Stimulated activated naive CD8-positive, alpha-beta T cell treated with anti-CD3 and anti-CD28 coated beads, Interleukin-15, Interleukin-2, amounts not matched to agents 100 ng/mL and 50 ng/mL, for 24 hours (primary cell): ENCODE measurements around the gene SLIT3.

ENCODE experiments used
- H3K27ac Mint-ChIP-seq: one replicate; pipeline ENCODE4 v1.8.0; 2021; ENCODE audit warnings: mild to moderate bottlenecking, mixed read lengths
- H3K27me3 Mint-ChIP-seq: one replicate; pipeline ENCODE4 v1.8.0; 2021; ENCODE audit warnings: mixed read lengths
- H3K36me3 Mint-ChIP-seq: one replicate; pipeline ENCODE4 v1.8.0; 2021; ENCODE audit warnings: low read depth, mixed read lengths
- H3K4me1 Mint-ChIP-seq: one replicate; pipeline ENCODE4 v1.8.0; 2021; ENCODE audit warnings: low read depth, mixed read lengths
- H3K4me3 Mint-ChIP-seq: one replicate; pipeline ENCODE4 v1.8.0; 2021; ENCODE audit warnings: mild to moderate bottlenecking, mixed read lengths
- H3K9me3 Mint-ChIP-seq: one replicate; pipeline ENCODE4 v1.8.0; 2021; ENCODE audit warnings: mixed read lengths

The SLIT3 gene

GRCh38 chr5:169099801-169100734 is 200.9 kb downstream of the SLIT3 start:
- Mint-ChIP-seq H3K9me3 (no peaks in the 10 kb centered on the region), H3K27me3 (no peaks in the 10 kb centered on the region), H3K4me1 (no peaks in the 10 kb centered on the region), H3K27ac (no peak overlapping the region), H3K36me3 (no peaks in the 10 kb centered on the region), H3K4me3 (no peak overlapping the region)

- H3K4me3 Mint-ChIP-seq: no peak overlapping the region
- H3K36me3 Mint-ChIP-seq: no peaks in the 10 kb centered on the region
- H3K4me1 Mint-ChIP-seq: no peaks in the 10 kb centered on the region
- H3K27ac Mint-ChIP-seq: no peak overlapping the region
- no peaks in the 10 kb centered on the region for H3K27me3 Mint-ChIP-seq
- H3K9me3 Mint-ChIP-seq: no peaks in the 10 kb centered on the region
Measured at GRCh38 chr5:169098331-169099121, 202.4 kb downstream of the SLIT3 start.

GRCh38 chr5:169097374-169098326 is 203.3 kb downstream of the SLIT3 start:
- no peak overlapping the region for H3K27ac Mint-ChIP-seq
- H3K36me3 Mint-ChIP-seq: no peaks in the 10 kb centered on the region
- H3K4me1 Mint-ChIP-seq: no peaks in the 10 kb centered on the region
- no peak overlapping the region for H3K4me3 Mint-ChIP-seq
- no peaks in the 10 kb centered on the region for H3K9me3 Mint-ChIP-seq
- H3K27me3 Mint-ChIP-seq: no peaks in the 10 kb centered on the region

- no peak overlapping the region for H3K27ac Mint-ChIP-seq
- H3K9me3 Mint-ChIP-seq: no peaks in the 10 kb centered on the region
- H3K36me3 Mint-ChIP-seq: no peaks in the 10 kb centered on the region
Measured at GRCh38 chr5:169095976-169096375, 205.0 kb downstream of the SLIT3 start.

GRCh38 chr5:169095410-169095960 is 205.5 kb downstream of the SLIT3 start:
- H3K27ac Mint-ChIP-seq: no peak overlapping the region
- H3K4me1 Mint-ChIP-seq: no peaks in the 10 kb centered on the region
- H3K27me3 Mint-ChIP-seq: no peaks in the 10 kb centered on the region
- no peaks in the 10 kb centered on the region for H3K36me3 Mint-ChIP-seq
- H3K9me3 Mint-ChIP-seq: no peaks in the 10 kb centered on the region
- no peak overlapping the region for H3K4me3 Mint-ChIP-seq

More at GRCh38 chr5:169095976-169096375, 205.0 kb downstream of the SLIT3 start:
- Mint-ChIP-seq H3K27me3 (no peaks in the 10 kb centered on the region), H3K4me3 (no peak overlapping the region), H3K4me1 (no peaks in the 10 kb centered on the region)

- Mint-ChIP-seq H3K27ac (no peak overlapping the region), H3K27me3 (no peaks in the 10 kb centered on the region), H3K9me3 (no peaks in the 10 kb centered on the region), H3K36me3 (no peaks in the 10 kb centered on the region), H3K4me1 (no peaks in the 10 kb centered on the region), H3K4me3 (no peak overlapping the region)
Measured at GRCh38 chr5:169094586-169095409, 206.1 kb downstream of the SLIT3 start.

GRCh38 chr5:169091396-169091980 is 209.5 kb downstream of the SLIT3 start:
- Mint-ChIP-seq H3K4me1 (no peaks in the 10 kb centered on the region), H3K27me3 (no peaks in the 10 kb centered on the region), H3K27ac (no peak overlapping the region), H3K4me3 (no peak overlapping the region), H3K9me3 (no peaks in the 10 kb centered on the region), H3K36me3 (no peaks in the 10 kb centered on the region)

- H3K4me3 Mint-ChIP-seq: no peak overlapping the region
- no peaks in the 10 kb centered on the region for H3K9me3 Mint-ChIP-seq
- no peaks in the 10 kb centered on the region for H3K36me3 Mint-ChIP-seq
- no peaks in the 10 kb centered on the region for H3K4me1 Mint-ChIP-seq
- H3K27ac Mint-ChIP-seq: no peak overlapping the region
- H3K27me3 Mint-ChIP-seq: no peaks in the 10 kb centered on the region
Measured at GRCh38 chr5:169089343-169089742, 211.6 kb downstream of the SLIT3 start.

GRCh38 chr5:169088028-169088725 is 212.8 kb downstream of the SLIT3 start:
- Mint-ChIP-seq H3K36me3 (no peaks in the 10 kb centered on the region), H3K27ac (no peak overlapping the region), H3K4me1 (no peaks in the 10 kb centered on the region), H3K9me3 (no peaks in the 10 kb centered on the region), H3K4me3 (no peak overlapping the region), H3K27me3 (no peaks in the 10 kb centered on the region)

GRCh38 chr5:169085636-169086035 is 215.3 kb downstream of the SLIT3 start:
- Mint-ChIP-seq H3K36me3 (no peaks in the 10 kb centered on the region), H3K27ac (no peak overlapping the region), H3K9me3 (no peaks in the 10 kb centered on the region), H3K4me3 (no peak overlapping the region), H3K4me1 (no peaks in the 10 kb centered on the region), H3K27me3 (no peaks in the 10 kb centered on the region)

- Mint-ChIP-seq H3K4me1 (no peaks in the 10 kb centered on the region), H3K9me3 (no peaks in the 10 kb centered on the region), H3K36me3 (no peaks in the 10 kb centered on the region), H3K4me3 (no peak overlapping the region), H3K27me3 (no peaks in the 10 kb centered on the region), H3K27ac (no peak overlapping the region)
Measured at GRCh38 chr5:169085212-169085611, 215.7 kb downstream of the SLIT3 start.

GRCh38 chr5:169084775-169085174 is 216.2 kb downstream of the SLIT3 start:
- no peaks in the 10 kb centered on the region for H3K4me1 Mint-ChIP-seq
- H3K27me3 Mint-ChIP-seq: no peaks in the 10 kb centered on the region
- H3K36me3 Mint-ChIP-seq: no peaks in the 10 kb centered on the region
- no peaks in the 10 kb centered on the region for H3K9me3 Mint-ChIP-seq
- no peak overlapping the region for H3K27ac Mint-ChIP-seq
- H3K4me3 Mint-ChIP-seq: no peak overlapping the region
